Esophagus (tissue), 2 donors: ENCODE data around the gene BBOX1. TPM values are rescaled to one million over a fixed set of nuclear protein-coding genes. Genes with fewer than 3 reads are reported as not detected.
"Not testable (repeated sequence)": the region's sequence is repeated elsewhere in the genome, so short reads cannot be mapped to it uniquely, and the experiment has no call there.

Experiments used
- H3K27ac ChIP-seq, 2 donors: one replicate each; pipeline ENCODE4 v1.5.1; 2013; ENCODE audit warnings: low read depth in 2 of 2, mild to moderate bottlenecking in 2 of 2, inconsistent platforms in 1 of 2, low read length in 1 of 2, moderate library complexity in 1 of 2
- H3K27me3 ChIP-seq, 2 donors: one replicate each; pipeline ENCODE4 v1.6.1; 2013; ENCODE audit warnings: low read length in 2 of 2, control low read depth in 1 of 2, mild to moderate bottlenecking in 1 of 2; ENCODE audit not compliant: insufficient read depth in 2 of 2, control insufficient read depth in 1 of 2
- H3K36me3 ChIP-seq, 2 donors: one replicate each; pipeline ENCODE4 v1.6.1; 2013; ENCODE audit warnings: low read length in 1 of 2; ENCODE audit not compliant: control insufficient read depth in 2 of 2, insufficient read depth in 2 of 2
- H3K4me1 ChIP-seq, 2 donors: one replicate each; pipeline ENCODE4 v1.6.1; 2013; ENCODE audit warnings: low read length in 1 of 2; ENCODE audit not compliant: control insufficient read depth in 2 of 2, insufficient read depth in 2 of 2
- H3K4me3 ChIP-seq, 2 donors: one replicate each; pipeline ENCODE4 v1.5.1; 2013; ENCODE audit warnings: low read length in 2 of 2, mild to moderate bottlenecking in 2 of 2, low read depth in 1 of 2, moderate library complexity in 1 of 2
- H3K9me3 ChIP-seq, 2 donors: one replicate each; pipeline ENCODE4 v1.6.1; 2013; ENCODE audit warnings: mild to moderate bottlenecking in 2 of 2, low read depth in 1 of 2, low read length in 1 of 2, moderate library complexity in 1 of 2; ENCODE audit not compliant: control insufficient read depth in 2 of 2, insufficient read depth in 1 of 2
- WGBS, 2 donors: extraction: QIAGEN DNeasy Blood & Tissue Kit; methylation state at CpG; one replicate each; pipeline ENCODE4 v1.1.7; 2013; 5-methylcytosine and 5-hydroxymethylcytosine counted together
- polyA plus RNA-seq, 2 donors: library from polyadenylated mRNA; stranded (reverse); fragments of 200-250 nt; gene quantifications; one replicate each; pipeline ENCODE4 v1.2.3, GENCODE V29; 2013
- donor health status: healthy with polysubstance abuse.
- donor health status: Bipolar disorder and iron deficiency.

Gene BBOX1, protein sequence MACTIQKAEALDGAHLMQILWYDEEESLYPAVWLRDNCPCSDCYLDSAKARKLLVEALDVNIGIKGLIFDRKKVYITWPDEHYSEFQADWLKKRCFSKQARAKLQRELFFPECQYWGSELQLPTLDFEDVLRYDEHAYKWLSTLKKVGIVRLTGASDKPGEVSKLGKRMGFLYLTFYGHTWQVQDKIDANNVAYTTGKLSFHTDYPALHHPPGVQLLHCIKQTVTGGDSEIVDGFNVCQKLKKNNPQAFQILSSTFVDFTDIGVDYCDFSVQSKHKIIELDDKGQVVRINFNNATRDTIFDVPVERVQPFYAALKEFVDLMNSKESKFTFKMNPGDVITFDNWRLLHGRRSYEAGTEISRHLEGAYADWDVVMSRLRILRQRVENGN
- polyA plus RNA-seq = 10 to 100 TPM; 12.7 to 14.1 TPM

DNA sequence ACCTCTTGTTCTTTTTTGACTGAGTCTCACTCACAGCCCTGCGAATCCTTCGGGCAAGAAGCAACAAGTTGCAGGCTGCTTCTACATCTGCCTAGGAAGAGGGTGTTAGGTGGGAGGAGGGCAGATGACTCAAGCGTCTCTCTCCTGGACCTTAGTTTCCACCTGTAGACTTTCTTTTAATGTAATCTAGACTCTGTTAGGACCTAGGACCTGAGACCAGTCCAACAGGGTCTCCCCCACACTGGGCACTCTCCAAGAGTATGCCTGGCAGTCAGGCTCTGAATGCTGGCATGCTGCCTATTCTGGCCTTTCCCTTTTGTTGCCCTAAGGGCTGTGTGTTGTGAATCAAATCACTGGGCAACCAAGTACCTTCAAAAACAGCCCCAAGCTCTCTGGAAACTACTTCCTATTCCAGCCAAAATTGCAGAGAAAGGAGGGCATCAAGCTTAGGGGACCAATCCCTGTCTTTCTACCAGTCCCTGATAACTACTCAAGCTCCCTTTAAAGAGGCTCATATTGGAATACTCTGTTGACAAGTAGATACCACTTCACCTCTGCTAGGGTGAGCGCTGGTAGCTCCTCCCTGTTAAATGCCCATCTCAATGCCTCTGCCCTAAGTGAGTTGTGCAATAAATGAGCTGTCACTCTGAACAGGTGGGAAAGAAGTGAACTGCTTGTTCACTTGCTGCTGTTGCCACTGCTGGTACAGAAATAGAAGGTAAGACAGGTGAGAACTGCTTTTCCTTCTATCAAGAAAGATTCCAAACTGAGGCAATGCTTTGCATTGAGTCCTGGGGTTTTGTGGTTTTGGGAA is at the start of gene BBOX1:
TSS of gene BBOX1 (plus strand) at position 514 of the 814 bp plus-strand sequence. CDS start 14,616 bp downstream, outside the sequence.
- peak within 1 kb of the TSS; percentile 79 to 93 for H3K27ac ChIP-seq
- 39 to 42% methylated on average over 4 of the region's 4 CpGs for whole genome bisulfite sequencing, 2 donors

DNA sequence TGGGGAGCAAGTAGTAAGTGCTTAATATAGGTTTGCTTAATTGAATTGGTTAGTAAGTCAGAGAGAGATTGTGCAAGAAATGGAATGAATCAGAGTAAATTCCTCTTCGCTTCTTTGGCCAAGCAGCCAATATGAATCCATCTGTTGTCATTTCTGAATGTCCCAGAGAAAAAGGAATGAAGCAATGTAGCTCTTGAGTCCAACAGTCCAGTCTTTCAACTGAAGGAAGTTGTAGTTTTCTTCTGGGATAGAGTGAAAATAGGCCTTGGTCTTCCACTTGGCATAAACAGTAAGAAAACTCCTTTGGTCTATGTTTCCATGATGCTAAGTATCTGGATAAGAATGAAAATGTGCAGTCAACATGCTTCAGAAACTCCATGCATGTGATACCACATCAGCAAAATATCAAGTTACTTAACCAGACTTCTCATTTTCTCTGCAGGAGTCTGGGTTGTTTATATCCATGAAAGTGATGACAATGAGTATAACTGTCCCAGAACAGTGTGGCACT is 48.5 kb upstream of the BBOX1 start:
- H3K27ac ChIP-seq = peak overlapping the region in 1 of 2 donors; percentile 64
- peaks cover 0 to 6% of the 10 kb centered on the region in 2 donors for H3K4me1 ChIP-seq
- H3K36me3 ChIP-seq = no peaks in the 10 kb centered on the region
- H3K4me3 ChIP-seq = no peak overlapping the region
- H3K9me3 ChIP-seq = no peaks in the 10 kb centered on the region
- 33 to 56% methylated on average over 1 of the region's 1 CpG for WGBS, 2 donors
- H3K27me3 ChIP-seq = no peaks in the 10 kb centered on the region

More for the DNA sequence above, at the start of gene BBOX1:
- Histone ChIP-seq H3K9me3 (no peaks in the 10 kb centered on the region), H3K4me1 (peaks cover 0 to 4% of the 10 kb centered on the region in 2 donors), H3K27me3 (no peaks in the 10 kb centered on the region), H3K36me3 (no peaks in the 10 kb centered on the region), H3K4me3 (no peak within 1 kb of the TSS)

DNA sequence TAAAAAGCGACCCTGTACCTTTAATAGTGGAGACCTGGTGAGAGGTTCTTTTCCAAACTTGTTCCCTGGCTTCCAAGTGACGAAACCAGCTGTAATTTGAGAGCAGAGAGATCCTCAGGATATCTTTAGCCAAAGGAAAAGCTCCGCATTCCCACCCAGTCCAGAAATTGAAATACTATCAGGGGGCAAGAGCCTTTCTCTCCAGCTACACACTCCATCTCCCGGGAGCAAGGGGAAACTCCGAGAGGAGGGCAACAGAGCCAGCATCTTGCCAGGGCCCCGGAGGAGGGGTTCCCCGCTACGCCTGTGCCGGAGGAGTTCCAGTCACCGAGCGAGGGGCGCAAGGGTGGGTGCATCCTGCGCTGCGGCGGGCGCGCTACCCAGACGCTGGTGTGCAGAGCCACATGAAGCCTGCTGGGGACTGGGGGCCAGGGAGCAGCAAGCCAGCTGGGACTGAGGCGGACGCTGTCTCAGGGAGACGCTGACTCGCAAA is 46.6 kb upstream of the BBOX1 start, which contains the start of gene FIBIN:
TSS of gene FIBIN (plus strand) at position 148 of the 493 bp plus-strand sequence. CDS start 415 bp downstream, outside the sequence.
- Histone ChIP-seq H3K4me1 (peaks cover 0 to 6% of the 10 kb centered on the region in 2 donors), H3K4me3 (peak within 1 kb of the TSS; percentile 39 to 59), H3K27me3 (no peaks in the 10 kb centered on the region), H3K27ac (peak within 1 kb of the TSS; percentile 62 to 73), H3K36me3 (no peaks in the 10 kb centered on the region), H3K9me3 (no peaks in the 10 kb centered on the region)
- WGBS, 2 donors = 7 to 9% methylated on average over 22 of the region's 22 CpGs

DNA sequence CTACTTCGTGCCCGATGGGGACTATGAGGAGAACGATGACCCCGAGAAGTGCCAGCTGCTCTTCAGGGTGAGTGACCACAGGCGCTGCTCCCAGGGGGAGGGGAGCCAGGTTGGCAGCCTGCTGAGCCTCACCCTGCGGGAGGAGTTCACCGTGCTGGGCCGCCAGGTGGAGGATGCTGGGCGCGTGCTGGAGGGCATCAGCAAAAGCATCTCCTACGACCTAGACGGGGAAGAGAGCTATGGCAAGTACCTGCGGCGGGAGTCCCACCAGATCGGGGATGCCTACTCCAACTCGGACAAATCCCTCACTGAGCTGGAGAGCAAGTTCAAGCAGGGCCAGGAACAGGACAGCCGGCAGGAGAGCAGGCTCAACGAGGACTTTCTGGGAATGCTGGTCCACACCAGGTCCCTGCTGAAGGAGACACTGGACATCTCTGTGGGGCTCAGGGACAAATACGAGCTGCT is 46.0 kb upstream of the BBOX1 start:
- Histone ChIP-seq H3K27ac (peak overlapping the region; percentile 62 to 73), H3K4me3 (peak overlapping the region; percentile 39 to 59), H3K36me3 (no peaks in the 10 kb centered on the region), H3K27me3 (no peaks in the 10 kb centered on the region), H3K9me3 (no peaks in the 10 kb centered on the region), H3K4me1 (peaks cover 0 to 6% of the 10 kb centered on the region in 2 donors)
- 33 to 49% methylated on average over 19 of the region's 19 CpGs for WGBS, 2 donors

DNA sequence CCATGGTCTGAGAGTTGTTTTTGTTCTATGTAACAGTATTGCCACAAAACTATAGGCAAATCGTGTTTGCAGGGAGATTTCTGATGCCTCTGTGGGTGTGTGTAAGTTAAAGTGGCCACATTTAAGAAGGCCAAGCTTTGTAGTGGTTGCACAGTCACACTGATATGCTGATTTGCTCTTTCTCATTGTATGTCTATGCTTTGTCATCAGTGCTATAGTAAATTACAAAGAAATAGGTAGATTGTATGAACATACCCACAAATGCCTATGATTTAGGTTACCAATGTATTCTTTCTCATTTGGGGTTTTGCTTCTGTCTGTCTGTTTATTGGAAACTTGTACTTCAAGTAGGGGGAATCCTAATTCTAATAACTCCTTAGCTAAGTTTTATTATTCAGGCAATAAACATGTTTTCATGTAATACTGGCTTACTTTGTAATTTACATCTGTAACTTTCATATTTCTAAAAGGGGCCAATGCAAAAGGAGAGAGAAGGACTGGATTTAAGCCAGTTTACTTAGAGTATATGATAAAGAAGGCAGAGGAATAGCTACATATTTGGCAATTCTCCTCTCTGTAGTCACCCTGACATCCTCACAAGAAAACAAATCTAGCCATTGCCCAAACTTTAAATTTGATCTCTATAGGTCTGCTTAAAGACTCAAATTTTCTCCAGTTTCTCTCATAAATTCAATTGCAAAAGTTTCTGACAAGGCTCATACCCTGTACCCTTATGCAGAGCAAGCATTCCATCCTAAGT is 44.7 kb upstream of the BBOX1 start:
- WGBS, 2 donors = 27 to 41% methylated on average over 1 of the region's 1 CpG
- Histone ChIP-seq H3K4me3 (peak overlapping the region in 1 of 2 donors; percentile 39), H3K9me3 (no peaks in the 10 kb centered on the region), H3K36me3 (no peaks in the 10 kb centered on the region), H3K4me1 (peaks cover 0 to 6% of the 10 kb centered on the region in 2 donors), H3K27me3 (no peaks in the 10 kb centered on the region), H3K27ac (no peak overlapping the region)

DNA sequence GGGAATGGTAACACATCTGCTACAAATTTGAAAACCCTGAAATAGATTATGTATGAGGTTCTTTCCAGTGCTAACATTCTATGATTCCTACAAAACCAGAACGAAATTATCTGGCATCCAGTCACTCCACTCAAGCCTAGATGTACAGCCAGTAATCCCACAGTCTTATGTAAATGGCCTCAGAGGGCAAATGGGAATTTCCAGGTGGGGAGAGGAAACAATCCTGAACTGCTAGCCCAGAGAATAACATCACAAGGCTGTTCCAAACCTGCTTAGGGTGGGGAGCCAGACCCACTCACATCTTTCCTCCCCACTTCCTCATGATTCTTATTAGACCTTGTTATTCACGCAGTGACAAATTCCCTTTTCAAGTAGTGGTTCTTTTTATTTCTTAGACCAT is 43.2 kb upstream of the BBOX1 start:
- 41% methylated on average over 2 of the region's 2 CpGs for WGBS, 2 donors
- H3K9me3 ChIP-seq = no peaks in the 10 kb centered on the region
- no peak overlapping the region for H3K27ac ChIP-seq
- no peak overlapping the region for H3K4me3 ChIP-seq
- H3K27me3 ChIP-seq = no peaks in the 10 kb centered on the region
- peaks cover 0 to 6% of the 10 kb centered on the region in 2 donors for H3K4me1 ChIP-seq
- no peaks in the 10 kb centered on the region for H3K36me3 ChIP-seq

DNA sequence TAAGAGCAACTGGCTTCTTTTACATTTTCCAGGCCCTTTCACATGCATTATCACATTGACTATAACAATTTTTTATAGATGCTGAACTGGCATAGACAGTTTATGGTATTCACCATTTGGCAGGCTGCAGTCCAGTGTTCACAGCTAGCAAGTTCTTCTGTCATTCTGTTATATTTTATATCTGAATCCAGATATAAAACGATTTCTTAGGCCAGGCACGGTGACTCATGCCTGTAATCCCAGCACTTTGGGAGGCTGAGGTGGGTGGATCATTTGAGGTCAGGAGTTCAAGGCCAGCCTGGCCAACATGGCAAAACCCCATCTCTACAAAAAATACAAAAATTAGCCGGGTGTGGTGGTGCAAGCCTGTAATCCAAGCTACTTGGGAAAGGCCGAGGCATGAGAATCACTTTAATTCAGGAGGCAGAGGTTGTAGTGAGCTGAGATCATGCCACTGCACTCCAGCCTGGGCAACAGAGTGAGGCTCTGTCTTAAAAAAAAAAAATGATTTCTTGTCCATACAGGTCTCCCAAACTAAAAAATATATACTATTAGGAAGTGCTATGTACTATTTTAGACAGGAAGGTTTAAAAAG is 39.4 kb upstream of the BBOX1 start:
- not testable (repeated sequence) for H3K4me1 ChIP-seq, H3K27ac ChIP-seq, H3K9me3 ChIP-seq, H3K27me3 ChIP-seq, H3K4me3 ChIP-seq, H3K36me3 ChIP-seq
- 33 to 46% methylated on average over 4 of the region's 4 CpGs for WGBS, 2 donors

DNA sequence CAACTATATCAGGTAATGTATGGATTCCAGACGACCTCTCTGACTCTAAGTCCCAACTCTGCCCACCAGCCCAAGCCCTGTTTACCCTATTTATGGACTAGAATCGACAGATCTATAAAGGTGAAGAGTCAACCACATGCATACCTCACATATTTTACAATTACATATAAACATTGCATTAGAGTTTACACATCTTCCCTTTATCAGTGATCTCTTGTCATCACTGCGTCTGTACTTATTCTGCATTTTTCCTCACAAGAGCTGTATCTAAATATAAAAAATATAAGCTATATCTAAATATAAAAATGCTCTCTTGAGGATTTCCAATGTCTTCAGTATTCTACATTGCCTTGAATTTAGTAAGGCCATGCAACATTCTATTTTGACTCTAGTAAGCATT is 38.2 kb upstream of the BBOX1 start:
- no peaks in the 10 kb centered on the region for H3K27me3 ChIP-seq
- no peak overlapping the region for H3K4me3 ChIP-seq
- no peaks in the 10 kb centered on the region for H3K4me1 ChIP-seq
- H3K9me3 ChIP-seq = no peaks in the 10 kb centered on the region
- H3K27ac ChIP-seq = no peak overlapping the region
- WGBS, 2 donors = 70 to 77% methylated on average over 3 of the region's 3 CpGs
- no peaks in the 10 kb centered on the region for H3K36me3 ChIP-seq
